K562 (cell line): Measurements from ENCODE around the gene CDK9. TPM values are rescaled to one million over a fixed set of nuclear protein-coding genes. Genes with fewer than 3 reads are reported as not detected.

Source experiments
- CTBP1 ChIP-seq: fragments of 450-650 bp; IDR thresholded peaks from 2 replicates; pipeline ENCODE4 v1.6.1; 2016; ENCODE audit warnings: borderline replicate concordance
- FOXA3 ChIP-seq, 2 experiments: fragments of 450-650 bp in 1 of 2; sonication (generic) in 1 of 2; formaldehyde crosslinking; IDR thresholded peaks in 1 of 2; conservative IDR thresholded peaks in 1 of 2; 2 replicates each; pipeline versions ENCODE4 v1.4.0 to v1.8.0; 2020 to 2022; ENCODE audit warnings: mild to moderate bottlenecking in 2 of 2, missing genetic modification reagents in 1 of 2
- MAFF ChIP-seq: IDR thresholded peaks from 2 replicates; pipeline ENCODE4 v1.6.1; 2012; ENCODE audit warnings: low read length, improper control_type of control experiment
- POLR3A ChIP-seq: IDR thresholded peaks from 2 replicates; pipeline ENCODE4 v1.6.1; 2011; ENCODE audit warnings: borderline replicate concordance, mild to moderate bottlenecking, moderate library complexity; ENCODE audit not compliant: insufficient read length, insufficient read depth; ENCODE audit errors: extremely low read depth
- PRPF4 ChIP-seq: fragments of 200-400 bp; formaldehyde crosslinking; IDR thresholded peaks from one replicate; pipeline ENCODE4 v1.6.1; 2017; ENCODE audit warnings: low read length, low read depth, mild to moderate bottlenecking; ENCODE audit not compliant: insufficient read depth, poor library complexity, severe bottlenecking
- RB1 ChIP-seq: fragments of 450-650 bp; IDR thresholded peaks from 2 replicates; pipeline ENCODE4 v1.6.1; 2017; ENCODE audit warnings: low read depth, mild to moderate bottlenecking
- SIX5 ChIP-seq, 2 experiments: IDR thresholded peaks; 2 replicates each; pipeline ENCODE4 v1.6.1; 2011; ENCODE audit warnings: low read length in 2 of 2, borderline replicate concordance in 1 of 2, low read depth in 1 of 2, mild to moderate bottlenecking in 1 of 2, moderate library complexity in 1 of 2; ENCODE audit not compliant: insufficient read depth in 1 of 2
- SOX6 ChIP-seq: fragments of 450-650 bp; IDR thresholded peaks from 2 replicates; pipeline ENCODE4 v1.6.1; 2014; ENCODE audit warnings: mild to moderate bottlenecking
- TBP ChIP-seq: optimal IDR thresholded peaks from 2 replicates; pipeline ENCODE3; 2011; ENCODE audit warnings: low read depth, low read length, improper control_type of control experiment
- TCF7L2 ChIP-seq: fragments of 150-350 bp; IDR thresholded peaks from 2 replicates; pipeline ENCODE4 v1.6.1; 2016; ENCODE audit warnings: low read depth, mild to moderate bottlenecking, low read length, moderate library complexity
- TFAM ChIP-seq: fragments of 250-450 bp; sonication (Bioruptor Pico); conservative IDR thresholded peaks from 2 replicates; pipeline ENCODE4 v1.5.0; 2021; ENCODE audit warnings: mild to moderate bottlenecking, moderate library complexity
- polyA plus RNA-seq, 8 experiments: library from polyadenylated mRNA; depleted of rRNA in 4 of 8; stranded (reverse) in 5 of 8; unstranded in 3 of 8; fragments of >200 nt; fragmentation: Nextera tagmentation in 2 of 8; fragmentation: Illumina TruSeq in 1 of 8; extraction: Ambion mirVana in 2 of 8; extraction: Trizol in 1 of 8; gene quantifications; 2 replicates each; pipeline versions ENCODE4 v1.2.1 to v1.2.3, GENCODE V29; 2011 to 2014; ENCODE audit warnings: inconsistent platforms in 1 of 8, missing spikeins in 1 of 8
- total RNA-seq, 7 experiments: library from RNA; depleted of rRNA in 6 of 7; stranded (reverse); fragments of >200 nt in 6 of 7; fragmentation: Illumina TruSeq in 2 of 7; extraction: Trizol in 2 of 7; gene quantifications; 2 replicates each; pipeline versions ENCODE4 v1.2.1 to v1.2.3, GENCODE V29; 2011 to 2021; ENCODE audit warnings: low replicate concordance in 1 of 7
- TF ChIP-seq, protein P1 (sequence below): sonication (generic); IDR thresholded peaks from 2 replicates; pipeline ENCODE4 v1.6.1; 2016
- TF ChIP-seq, protein P2 (sequence below): sonication (generic); formaldehyde crosslinking; IDR thresholded peaks from 2 replicates; pipeline ENCODE4 v1.8.0; 2022; ENCODE audit warnings: mild to moderate bottlenecking, missing genetic modification reagents
- TF ChIP-seq, protein P3 (sequence below), 2 experiments: fragments of 450-650 bp in 1 of 2; IDR thresholded peaks; 2 replicates each; pipeline ENCODE4 v1.6.1; 2011 to 2017; ENCODE audit warnings: low read depth in 2 of 2, antibody characterized with exemption in 1 of 2, borderline replicate concordance in 1 of 2, low read length in 1 of 2, mild to moderate bottlenecking in 1 of 2, mixed read lengths in 1 of 2; ENCODE audit not compliant: control insufficient read depth in 1 of 2
- TF ChIP-seq, protein P4 (sequence below): fragments of 250-450 bp; sonication (Bioruptor Pico); IDR thresholded peaks from 2 replicates; pipeline ENCODE4 v1.5.0; 2021; ENCODE audit warnings: mild to moderate bottlenecking, moderate library complexity

Gene CDK9
- total and polyA plus RNA-seq, 9 of the 15 experiments (the other 6 are each of a cell fraction or from before 2014, with no cell fraction given) = 4.2 to 78.6 (median 33.0) TPM

DNA sequence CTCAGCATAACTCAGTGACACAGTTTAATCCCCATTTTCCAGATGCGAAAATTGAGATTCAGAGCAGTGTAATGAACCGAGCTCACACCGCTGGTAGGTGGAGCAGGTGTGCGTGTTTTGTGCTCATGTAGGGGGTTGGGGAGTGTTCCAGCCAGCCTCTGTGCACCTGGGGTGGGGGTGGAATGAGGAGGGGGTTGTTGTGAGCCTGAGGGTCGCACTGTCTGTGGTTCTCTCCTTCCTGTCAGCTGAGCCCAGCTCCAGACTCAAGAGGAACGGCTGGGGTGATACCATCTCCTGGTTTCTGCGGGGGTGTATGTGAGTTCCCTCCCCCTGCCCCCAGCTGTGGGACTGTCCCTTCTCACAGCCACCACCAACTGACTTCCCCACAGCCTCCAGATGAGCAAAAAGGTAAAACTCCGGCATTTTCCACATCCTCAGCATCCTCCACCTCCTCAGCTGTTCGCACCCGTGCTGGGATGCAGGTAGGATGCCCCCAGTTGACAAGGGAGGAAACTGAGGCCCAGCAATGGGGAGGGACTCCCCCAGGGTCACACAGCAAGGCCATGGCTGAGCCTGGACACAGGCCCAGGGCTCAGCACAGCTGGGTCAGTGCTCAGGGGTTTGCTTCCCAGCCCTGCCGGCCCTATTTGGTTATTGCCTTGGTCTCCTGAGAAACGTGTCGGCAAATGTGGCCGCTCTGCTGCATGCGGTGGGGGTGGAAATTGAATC, 9.5 kb upstream of the CDK9 start (continued):
- TF ChIP-seq TCF7L2 = peak; percentile 98
- TF ChIP-seq, protein P1, sequence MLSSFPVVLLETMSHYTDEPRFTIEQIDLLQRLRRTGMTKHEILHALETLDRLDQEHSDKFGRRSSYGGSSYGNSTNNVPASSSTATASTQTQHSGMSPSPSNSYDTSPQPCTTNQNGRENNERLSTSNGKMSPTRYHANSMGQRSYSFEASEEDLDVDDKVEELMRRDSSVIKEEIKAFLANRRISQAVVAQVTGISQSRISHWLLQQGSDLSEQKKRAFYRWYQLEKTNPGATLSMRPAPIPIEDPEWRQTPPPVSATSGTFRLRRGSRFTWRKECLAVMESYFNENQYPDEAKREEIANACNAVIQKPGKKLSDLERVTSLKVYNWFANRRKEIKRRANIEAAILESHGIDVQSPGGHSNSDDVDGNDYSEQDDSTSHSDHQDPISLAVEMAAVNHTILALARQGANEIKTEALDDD = no peak
- no peak for TF ChIP-seq TFAM (CRISPR knock-in tag)
- TF ChIP-seq, protein P2, sequence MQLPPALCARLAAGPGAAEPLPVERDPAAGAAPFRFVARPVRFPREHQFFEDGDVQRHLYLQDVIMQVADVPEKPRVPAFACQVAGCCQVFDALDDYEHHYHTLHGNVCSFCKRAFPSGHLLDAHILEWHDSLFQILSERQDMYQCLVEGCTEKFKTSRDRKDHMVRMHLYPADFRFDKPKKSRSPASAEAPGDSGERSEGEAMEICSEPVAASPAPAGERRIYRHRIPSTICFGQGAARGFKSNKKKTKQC (CRISPR knock-in tag) = peak; percentile 59; the same call in 1 of the 2 replicates
- 0 out of 2 replicates have a peak, but pooled peaks have one; percentile 20 for TF ChIP-seq SOX6
- TF ChIP-seq CTBP1 = peak; percentile 46; the same call in 1 of the 2 replicates
- TF ChIP-seq, protein P3, sequence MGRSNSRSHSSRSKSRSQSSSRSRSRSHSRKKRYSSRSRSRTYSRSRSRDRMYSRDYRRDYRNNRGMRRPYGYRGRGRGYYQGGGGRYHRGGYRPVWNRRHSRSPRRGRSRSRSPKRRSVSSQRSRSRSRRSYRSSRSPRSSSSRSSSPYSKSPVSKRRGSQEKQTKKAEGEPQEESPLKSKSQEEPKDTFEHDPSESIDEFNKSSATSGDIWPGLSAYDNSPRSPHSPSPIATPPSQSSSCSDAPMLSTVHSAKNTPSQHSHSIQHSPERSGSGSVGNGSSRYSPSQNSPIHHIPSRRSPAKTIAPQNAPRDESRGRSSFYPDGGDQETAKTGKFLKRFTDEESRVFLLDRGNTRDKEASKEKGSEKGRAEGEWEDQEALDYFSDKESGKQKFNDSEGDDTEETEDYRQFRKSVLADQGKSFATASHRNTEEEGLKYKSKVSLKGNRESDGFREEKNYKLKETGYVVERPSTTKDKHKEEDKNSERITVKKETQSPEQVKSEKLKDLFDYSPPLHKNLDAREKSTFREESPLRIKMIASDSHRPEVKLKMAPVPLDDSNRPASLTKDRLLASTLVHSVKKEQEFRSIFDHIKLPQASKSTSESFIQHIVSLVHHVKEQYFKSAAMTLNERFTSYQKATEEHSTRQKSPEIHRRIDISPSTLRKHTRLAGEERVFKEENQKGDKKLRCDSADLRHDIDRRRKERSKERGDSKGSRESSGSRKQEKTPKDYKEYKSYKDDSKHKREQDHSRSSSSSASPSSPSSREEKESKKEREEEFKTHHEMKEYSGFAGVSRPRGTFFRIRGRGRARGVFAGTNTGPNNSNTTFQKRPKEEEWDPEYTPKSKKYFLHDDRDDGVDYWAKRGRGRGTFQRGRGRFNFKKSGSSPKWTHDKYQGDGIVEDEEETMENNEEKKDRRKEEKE (IDR thresholded peaks at IDR 0.05; ENCODE audit: borderline replicate concordance in 1 of 2, control insufficient read depth in 1 of 2, low read depth in 2 of 2, low read length in 1 of 2) = peak in 1 of 2 experiments; percentile 85; a peak in 2 of 4 replicates
- TF ChIP-seq, protein P4, sequence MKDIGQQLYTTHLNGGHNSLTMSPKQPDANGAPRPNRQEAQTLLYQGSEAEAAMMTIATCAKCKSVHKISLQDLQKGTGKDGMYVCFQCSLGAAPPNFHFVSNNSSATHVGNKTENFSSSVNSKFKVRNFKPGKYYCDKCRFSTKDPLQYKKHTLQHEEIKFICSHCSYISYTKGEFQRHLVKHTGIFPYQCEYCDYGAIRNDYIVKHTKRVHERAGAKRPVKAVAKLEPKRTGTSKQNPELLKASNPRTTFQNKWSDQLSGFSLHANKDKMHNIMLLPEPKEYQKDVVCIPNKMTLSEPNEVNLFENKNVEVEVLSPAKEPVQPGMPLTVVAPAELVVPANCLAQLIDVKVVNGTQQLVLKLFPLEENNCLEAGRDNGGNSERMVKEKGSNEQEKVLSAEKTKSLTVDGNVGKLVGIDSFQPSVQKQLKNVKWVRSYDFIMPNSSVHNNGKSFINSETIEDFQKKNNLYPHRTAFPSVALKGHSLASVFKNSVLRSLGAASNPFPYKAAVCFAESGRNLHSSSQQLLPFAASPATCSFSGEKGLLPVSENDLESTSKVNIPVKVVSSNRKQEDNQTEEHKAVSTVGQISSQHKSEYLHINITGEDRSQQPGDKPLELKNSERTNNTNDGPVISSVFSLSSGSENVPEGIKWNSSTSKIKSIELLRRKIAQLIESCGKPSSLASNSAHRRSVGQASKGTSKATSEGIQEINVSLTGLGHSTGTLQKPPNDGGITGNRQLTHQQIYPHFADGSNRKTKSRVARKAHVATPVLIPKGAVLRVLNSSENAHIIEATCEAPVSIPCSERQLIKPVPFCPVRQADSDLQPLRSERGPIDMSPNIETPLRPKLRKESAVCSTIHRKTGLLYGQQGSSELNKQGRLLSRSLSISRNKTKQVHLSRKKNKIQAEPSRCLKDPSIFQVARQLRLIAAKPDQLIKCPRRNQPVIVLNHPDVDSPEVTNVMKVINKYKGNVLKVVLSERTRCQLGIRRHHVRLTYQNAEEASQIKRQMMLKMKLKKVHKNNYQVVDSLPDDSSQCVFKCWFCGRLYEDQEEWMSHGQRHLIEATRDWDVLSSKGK (CRISPR knock-in tag) = no peak
- TF ChIP-seq POLR3A = no peak
- TF ChIP-seq FOXA3 (CRISPR knock-in tag; conservative IDR thresholded peaks at IDR 0.05 in 1 of 2, IDR thresholded peaks at IDR 0.05 in 1 of 2) = peak in 1 of 2 experiments; percentile 29; a peak in 1 of 4 replicates
- TF ChIP-seq MAFF = peak; percentile 63; the same call in 1 of the 2 replicates
- no peak for TF ChIP-seq PRPF4
- TF ChIP-seq RB1 = 0 out of 2 replicates have a peak, but pooled peaks have one; percentile 24
- TF ChIP-seq SIX5 (IDR thresholded peaks at IDR 0.05; ENCODE audit: borderline replicate concordance in 1 of 2, insufficient read depth in 1 of 2, low read depth in 1 of 2, low read length in 2 of 2) = peak in 1 of 2 experiments; percentile 22; a peak in 1 of 4 replicates
- no peak for TF ChIP-seq TBP
